GM12878 (cell line): ENCODE measurements around the gene PHF21B.

Experiments used
- POLR2A ChIP-seq: IDR thresholded peaks from 2 replicates; pipeline ENCODE4 v1.6.1; 2011; ENCODE audit warnings: low read depth, mild to moderate bottlenecking, low read length
- TF ChIP-seq, protein P1 (sequence below), 3 experiments: IDR thresholded peaks in 2 of 3; conservative IDR thresholded peaks in 1 of 3; 2 replicates each; pipeline ENCODE4 v1.5.1; 2011; ENCODE audit warnings: low read depth in 3 of 3, low read length in 3 of 3, mild to moderate bottlenecking in 3 of 3, control low read depth in 2 of 3, moderate library complexity in 2 of 3, inconsistent platforms in 1 of 3, mixed read lengths in 1 of 3; ENCODE audit not compliant: control insufficient read depth in 2 of 3, insufficient read depth in 1 of 3; ENCODE audit errors: extremely low read depth in 1 of 3
- TF ChIP-seq, protein P2 (sequence below): IDR thresholded peaks from 2 replicates; pipeline ENCODE4 v1.6.1; 2012; ENCODE audit warnings: low read depth, low read length, improper control_type of control experiment

GRCh38 chr22:44840611-44841322 lies 169.0 kb downstream of the PHF21B start:
- TF ChIP-seq, protein P1, sequence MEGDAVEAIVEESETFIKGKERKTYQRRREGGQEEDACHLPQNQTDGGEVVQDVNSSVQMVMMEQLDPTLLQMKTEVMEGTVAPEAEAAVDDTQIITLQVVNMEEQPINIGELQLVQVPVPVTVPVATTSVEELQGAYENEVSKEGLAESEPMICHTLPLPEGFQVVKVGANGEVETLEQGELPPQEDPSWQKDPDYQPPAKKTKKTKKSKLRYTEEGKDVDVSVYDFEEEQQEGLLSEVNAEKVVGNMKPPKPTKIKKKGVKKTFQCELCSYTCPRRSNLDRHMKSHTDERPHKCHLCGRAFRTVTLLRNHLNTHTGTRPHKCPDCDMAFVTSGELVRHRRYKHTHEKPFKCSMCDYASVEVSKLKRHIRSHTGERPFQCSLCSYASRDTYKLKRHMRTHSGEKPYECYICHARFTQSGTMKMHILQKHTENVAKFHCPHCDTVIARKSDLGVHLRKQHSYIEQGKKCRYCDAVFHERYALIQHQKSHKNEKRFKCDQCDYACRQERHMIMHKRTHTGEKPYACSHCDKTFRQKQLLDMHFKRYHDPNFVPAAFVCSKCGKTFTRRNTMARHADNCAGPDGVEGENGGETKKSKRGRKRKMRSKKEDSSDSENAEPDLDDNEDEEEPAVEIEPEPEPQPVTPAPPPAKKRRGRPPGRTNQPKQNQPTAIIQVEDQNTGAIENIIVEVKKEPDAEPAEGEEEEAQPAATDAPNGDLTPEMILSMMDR (IDR thresholded peaks at IDR 0.05 in 2 of 3, conservative IDR thresholded peaks at IDR 0.05 in 1 of 3; ENCODE audit: control insufficient read depth in 2 of 3, extremely low read depth in 1 of 3, insufficient read depth in 1 of 3, low read depth in 3 of 3, low read length in 3 of 3) = no peak
- TF ChIP-seq POLR2A = no peak
- TF ChIP-seq, protein P2, sequence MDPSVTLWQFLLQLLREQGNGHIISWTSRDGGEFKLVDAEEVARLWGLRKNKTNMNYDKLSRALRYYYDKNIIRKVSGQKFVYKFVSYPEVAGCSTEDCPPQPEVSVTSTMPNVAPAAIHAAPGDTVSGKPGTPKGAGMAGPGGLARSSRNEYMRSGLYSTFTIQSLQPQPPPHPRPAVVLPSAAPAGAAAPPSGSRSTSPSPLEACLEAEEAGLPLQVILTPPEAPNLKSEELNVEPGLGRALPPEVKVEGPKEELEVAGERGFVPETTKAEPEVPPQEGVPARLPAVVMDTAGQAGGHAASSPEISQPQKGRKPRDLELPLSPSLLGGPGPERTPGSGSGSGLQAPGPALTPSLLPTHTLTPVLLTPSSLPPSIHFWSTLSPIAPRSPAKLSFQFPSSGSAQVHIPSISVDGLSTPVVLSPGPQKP = no peak
